Measurements from ENCODE around the gene COL4A2.

The COL4A2 gene

DNA sequence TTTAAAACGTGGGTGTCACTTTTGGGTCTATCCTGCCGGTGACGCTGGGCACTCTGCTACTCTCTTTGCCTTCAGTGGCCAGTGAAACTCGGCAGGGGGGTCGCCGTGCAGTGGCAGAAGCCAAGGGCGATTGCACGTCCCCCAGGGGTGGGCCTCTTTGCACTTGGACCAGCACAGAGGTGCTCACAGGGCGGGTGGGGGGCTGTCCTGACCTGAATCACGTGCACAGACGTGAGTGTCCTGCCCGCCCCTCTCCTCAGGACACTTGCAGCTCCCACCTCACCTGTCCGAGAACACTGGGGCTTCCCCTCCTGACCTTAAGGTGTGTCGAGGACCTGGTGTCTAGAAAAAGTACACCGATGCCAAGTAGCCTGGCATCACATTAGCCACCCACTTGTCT lies 16.3 kb upstream of the COL4A2 start:
- Histone ChIP-seq H3K27ac (no peak overlapping the region), H3K4me2 (no peak overlapping the region), H3K27me3 (ENCODE audit: insufficient read depth, low read depth) (no peaks in the 10 kb centered on the region), H3K4me1 (ENCODE audit: low read depth, poor library complexity, severe bottlenecking) (no peaks in the 10 kb centered on the region), H3K4me3 (IDR thresholded peaks at IDR 0.05; ENCODE audit: insufficient read depth, low read depth, low read length) (no peak overlapping the region), H2AFZ (ENCODE audit: low read depth) (no peak overlapping the region), H3K9ac (no peak overlapping the region), H3K79me2 (ENCODE audit: insufficient read depth, low read depth) (no peaks in the 10 kb centered on the region), H3K36me3 (ENCODE audit: insufficient read depth) (no peaks in the 10 kb centered on the region), H4K20me1 (ENCODE audit: insufficient read depth) (no peaks in the 10 kb centered on the region)
- TF ChIP-seq, protein P1, sequence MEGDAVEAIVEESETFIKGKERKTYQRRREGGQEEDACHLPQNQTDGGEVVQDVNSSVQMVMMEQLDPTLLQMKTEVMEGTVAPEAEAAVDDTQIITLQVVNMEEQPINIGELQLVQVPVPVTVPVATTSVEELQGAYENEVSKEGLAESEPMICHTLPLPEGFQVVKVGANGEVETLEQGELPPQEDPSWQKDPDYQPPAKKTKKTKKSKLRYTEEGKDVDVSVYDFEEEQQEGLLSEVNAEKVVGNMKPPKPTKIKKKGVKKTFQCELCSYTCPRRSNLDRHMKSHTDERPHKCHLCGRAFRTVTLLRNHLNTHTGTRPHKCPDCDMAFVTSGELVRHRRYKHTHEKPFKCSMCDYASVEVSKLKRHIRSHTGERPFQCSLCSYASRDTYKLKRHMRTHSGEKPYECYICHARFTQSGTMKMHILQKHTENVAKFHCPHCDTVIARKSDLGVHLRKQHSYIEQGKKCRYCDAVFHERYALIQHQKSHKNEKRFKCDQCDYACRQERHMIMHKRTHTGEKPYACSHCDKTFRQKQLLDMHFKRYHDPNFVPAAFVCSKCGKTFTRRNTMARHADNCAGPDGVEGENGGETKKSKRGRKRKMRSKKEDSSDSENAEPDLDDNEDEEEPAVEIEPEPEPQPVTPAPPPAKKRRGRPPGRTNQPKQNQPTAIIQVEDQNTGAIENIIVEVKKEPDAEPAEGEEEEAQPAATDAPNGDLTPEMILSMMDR (conservative IDR thresholded peaks at IDR 0.05; ENCODE audit: low read depth, low read length) = no peak

DNA sequence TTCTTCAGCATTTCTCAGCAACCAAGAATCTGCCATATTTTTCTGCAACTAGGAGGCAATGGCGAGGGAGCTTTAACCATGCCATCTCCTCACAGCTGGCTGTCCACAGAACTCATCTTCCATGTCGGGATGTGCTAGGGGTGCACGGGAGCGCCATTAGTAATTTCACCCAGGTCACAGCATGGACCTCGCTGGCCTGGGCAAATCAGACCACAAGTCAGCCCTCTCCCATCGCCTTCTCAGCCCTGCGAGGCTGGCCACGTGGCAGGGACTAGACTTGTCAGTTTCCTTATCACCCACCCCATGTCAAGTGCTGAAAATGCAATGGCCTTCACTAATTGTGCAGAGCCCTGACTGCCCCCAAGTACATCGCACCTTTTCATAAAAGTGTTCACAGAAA lies 15.8 kb upstream of the COL4A2 start:
- TF ChIP-seq, protein P1 (conservative IDR thresholded peaks at IDR 0.05; ENCODE audit: low read depth, low read length) = no peak
- no peak overlapping the region for H3K4me2 ChIP-seq
- H3K79me2 ChIP-seq (ENCODE audit: insufficient read depth, low read depth) = no peaks in the 10 kb centered on the region
- no peak overlapping the region for H3K4me3 ChIP-seq (IDR thresholded peaks at IDR 0.05; ENCODE audit: insufficient read depth, low read depth, low read length)
- no peaks in the 10 kb centered on the region for H3K4me1 ChIP-seq (ENCODE audit: low read depth, poor library complexity, severe bottlenecking)
- no peak overlapping the region for H3K27ac ChIP-seq
- H4K20me1 ChIP-seq (ENCODE audit: insufficient read depth) = no peaks in the 10 kb centered on the region
- H3K36me3 ChIP-seq (ENCODE audit: insufficient read depth) = no peaks in the 10 kb centered on the region
- H2AFZ ChIP-seq (ENCODE audit: low read depth) = no peak overlapping the region
- no peak overlapping the region for H3K9ac ChIP-seq
- no peaks in the 10 kb centered on the region for H3K27me3 ChIP-seq (ENCODE audit: insufficient read depth, low read depth)

DNA sequence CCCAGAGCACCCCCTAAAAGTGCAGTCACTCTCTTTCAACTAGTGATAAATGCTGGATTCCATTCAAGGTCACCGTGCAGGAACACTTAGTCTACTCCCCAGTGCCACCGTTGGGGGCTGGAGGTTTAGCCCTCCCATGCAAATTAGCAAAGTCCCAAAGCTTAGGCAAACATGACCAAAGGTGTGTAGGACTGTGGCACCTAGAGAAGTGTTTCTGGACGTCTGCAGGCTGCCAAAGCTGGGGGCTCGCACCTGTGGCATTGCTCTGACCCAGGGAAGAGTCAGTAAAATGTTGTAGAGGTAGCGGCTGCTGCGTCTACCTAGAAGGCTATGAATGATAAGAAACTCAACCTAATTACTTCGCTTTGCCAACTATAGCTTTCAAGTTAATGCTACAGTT lies 14.0 kb upstream of the COL4A2 start:
- TF ChIP-seq, protein P1 (conservative IDR thresholded peaks at IDR 0.05; ENCODE audit: low read depth, low read length) = no peak
- Histone ChIP-seq H3K4me1 (ENCODE audit: low read depth, poor library complexity, severe bottlenecking) (no peaks in the 10 kb centered on the region), H4K20me1 (ENCODE audit: insufficient read depth) (no peaks in the 10 kb centered on the region), H3K4me2 (no peak overlapping the region), H3K79me2 (ENCODE audit: insufficient read depth, low read depth) (no peaks in the 10 kb centered on the region), H3K9ac (no peak overlapping the region), H3K27me3 (ENCODE audit: insufficient read depth, low read depth) (no peaks in the 10 kb centered on the region), H3K4me3 (IDR thresholded peaks at IDR 0.05; ENCODE audit: insufficient read depth, low read depth, low read length) (no peak overlapping the region), H2AFZ (ENCODE audit: low read depth) (no peak overlapping the region), H3K36me3 (ENCODE audit: insufficient read depth) (no peaks in the 10 kb centered on the region), H3K27ac (no peak overlapping the region)

DNA sequence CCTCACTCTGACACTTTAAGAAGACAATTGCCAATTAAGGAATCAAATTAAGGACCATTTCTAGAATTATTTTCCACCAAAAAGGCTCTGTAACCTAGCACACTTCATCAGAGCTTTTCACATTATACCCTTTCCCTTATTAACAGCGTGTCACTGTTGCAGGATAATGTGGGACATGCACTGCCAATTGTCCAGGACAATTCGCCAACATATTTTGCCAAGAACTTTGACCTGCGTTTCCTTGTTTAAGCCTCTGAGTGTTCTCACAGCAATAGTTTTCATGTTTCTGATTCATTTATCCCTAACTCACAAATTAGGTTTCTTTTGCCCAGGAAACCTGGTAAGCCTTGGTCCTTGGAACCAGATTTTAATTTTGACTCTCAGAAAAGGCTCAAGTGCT lies 13.4 kb upstream of the COL4A2 start:
- no peak overlapping the region for H3K9ac ChIP-seq
- H3K4me2 ChIP-seq = no peak overlapping the region
- no peak overlapping the region for H3K4me3 ChIP-seq (IDR thresholded peaks at IDR 0.05; ENCODE audit: insufficient read depth, low read depth, low read length)
- TF ChIP-seq, protein P1 (conservative IDR thresholded peaks at IDR 0.05; ENCODE audit: low read depth, low read length) = no peak
- no peaks in the 10 kb centered on the region for H3K27me3 ChIP-seq (ENCODE audit: insufficient read depth, low read depth)
- H3K36me3 ChIP-seq (ENCODE audit: insufficient read depth) = no peaks in the 10 kb centered on the region
- no peaks in the 10 kb centered on the region for H3K4me1 ChIP-seq (ENCODE audit: low read depth, poor library complexity, severe bottlenecking)
- no peaks in the 10 kb centered on the region for H3K79me2 ChIP-seq (ENCODE audit: insufficient read depth, low read depth)
- H2AFZ ChIP-seq (ENCODE audit: low read depth) = no peak overlapping the region
- H4K20me1 ChIP-seq (ENCODE audit: insufficient read depth) = no peaks in the 10 kb centered on the region
- H3K27ac ChIP-seq = no peak overlapping the region

DNA sequence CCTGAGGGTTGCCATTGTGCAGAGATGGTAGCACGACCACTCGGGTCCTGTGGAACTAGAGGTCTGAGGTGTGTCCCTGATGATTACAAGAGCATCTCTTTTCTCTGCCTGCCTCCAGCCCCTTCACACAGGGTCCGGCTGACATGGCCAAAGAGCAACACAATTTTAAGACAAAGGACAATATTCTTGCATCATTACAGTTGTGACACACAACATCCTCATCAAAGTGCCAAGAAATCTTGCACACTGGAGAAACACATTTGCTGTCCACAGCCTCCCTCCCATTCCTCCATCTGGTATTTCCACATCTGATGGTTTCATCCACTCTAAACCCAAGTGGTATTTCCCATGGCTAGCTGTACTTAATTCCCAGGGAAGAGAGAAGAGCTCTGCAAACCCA lies 12.9 kb upstream of the COL4A2 start:
- H3K4me3 ChIP-seq (IDR thresholded peaks at IDR 0.05; ENCODE audit: insufficient read depth, low read depth, low read length) = no peak overlapping the region
- H3K27ac ChIP-seq = no peak overlapping the region
- no peaks in the 10 kb centered on the region for H4K20me1 ChIP-seq (ENCODE audit: insufficient read depth)
- no peak overlapping the region for H3K4me2 ChIP-seq
- H2AFZ ChIP-seq (ENCODE audit: low read depth) = no peak overlapping the region
- no peaks in the 10 kb centered on the region for H3K27me3 ChIP-seq (ENCODE audit: insufficient read depth, low read depth)
- H3K79me2 ChIP-seq (ENCODE audit: insufficient read depth, low read depth) = no peaks in the 10 kb centered on the region
- TF ChIP-seq, protein P1 (conservative IDR thresholded peaks at IDR 0.05; ENCODE audit: low read depth, low read length) = no peak
- no peaks in the 10 kb centered on the region for H3K36me3 ChIP-seq (ENCODE audit: insufficient read depth)
- H3K4me1 ChIP-seq (ENCODE audit: low read depth, poor library complexity, severe bottlenecking) = no peaks in the 10 kb centered on the region
- no peak overlapping the region for H3K9ac ChIP-seq
